CD4-positive, alpha-beta T cell treated with Interleukin-10 for 1 hour (primary cell): ENCODE measurements around the gene SFT2D2.

Experiments used
- DNase-seq: peaks from one replicate; pipeline ENCODE4 v3.0.0-alpha.2; 2020

SFT2D2 gene

DNA sequence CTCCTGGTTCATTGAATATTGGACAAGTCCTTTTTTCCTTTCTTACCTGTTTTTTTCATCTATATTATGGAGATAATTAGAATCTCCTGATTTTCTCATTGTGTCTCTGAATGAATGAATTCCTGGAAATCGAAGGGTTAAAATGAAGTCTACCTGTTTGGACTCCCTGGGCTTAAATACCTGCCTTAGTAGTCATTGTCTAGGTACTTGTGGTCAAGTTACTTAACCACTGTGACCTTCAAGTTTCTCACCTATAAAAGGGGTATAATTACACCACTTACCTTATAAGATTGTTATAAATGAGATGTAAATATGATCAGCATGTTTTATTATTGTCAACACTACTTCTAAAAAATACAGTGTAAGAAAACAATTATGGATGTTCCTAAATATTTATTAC, 45.8 kb downstream of the SFT2D2 start:
- no peak for DNase-seq

DNA sequence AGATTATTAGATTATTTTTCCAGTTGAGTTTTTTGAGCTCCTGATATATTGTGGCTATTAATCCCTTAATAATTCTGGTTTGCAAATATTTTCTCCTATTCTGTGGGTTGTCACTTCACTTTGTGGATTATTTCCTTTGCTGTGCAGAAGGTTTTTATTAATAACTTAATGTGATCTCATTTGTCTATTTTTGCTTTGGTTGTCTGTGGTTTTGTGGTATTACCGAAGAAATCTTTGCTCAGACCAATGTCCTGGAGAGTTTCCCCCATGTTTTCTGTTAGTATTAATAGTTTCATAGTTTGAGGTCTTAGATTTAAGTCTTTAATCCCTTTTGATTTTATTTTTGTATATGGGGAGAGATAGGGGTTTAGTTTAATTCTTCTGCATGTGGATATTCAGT, 47.8 kb downstream of the SFT2D2 start:
- DNase-seq, result no peak

DNA sequence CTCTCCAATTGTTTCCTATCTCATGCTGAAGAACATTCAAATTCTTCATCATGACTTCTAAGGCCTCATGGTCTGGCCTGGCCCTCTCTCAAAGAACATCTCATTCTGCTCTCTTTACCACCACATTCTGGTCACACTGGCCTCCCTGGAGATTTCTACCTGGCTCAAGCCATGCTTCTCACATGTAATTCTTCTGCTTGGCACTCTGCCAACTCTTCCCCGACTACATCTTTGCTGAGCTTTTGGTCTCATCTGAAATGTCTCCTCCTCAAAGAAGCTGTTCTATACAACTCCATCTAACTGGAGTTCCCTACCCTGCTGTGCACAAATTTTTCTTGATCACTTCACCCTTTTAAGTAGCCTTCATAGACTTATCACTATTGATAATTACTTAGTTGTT, 53.4 kb downstream of the SFT2D2 start:
- no peak for DNase-seq

DNA sequence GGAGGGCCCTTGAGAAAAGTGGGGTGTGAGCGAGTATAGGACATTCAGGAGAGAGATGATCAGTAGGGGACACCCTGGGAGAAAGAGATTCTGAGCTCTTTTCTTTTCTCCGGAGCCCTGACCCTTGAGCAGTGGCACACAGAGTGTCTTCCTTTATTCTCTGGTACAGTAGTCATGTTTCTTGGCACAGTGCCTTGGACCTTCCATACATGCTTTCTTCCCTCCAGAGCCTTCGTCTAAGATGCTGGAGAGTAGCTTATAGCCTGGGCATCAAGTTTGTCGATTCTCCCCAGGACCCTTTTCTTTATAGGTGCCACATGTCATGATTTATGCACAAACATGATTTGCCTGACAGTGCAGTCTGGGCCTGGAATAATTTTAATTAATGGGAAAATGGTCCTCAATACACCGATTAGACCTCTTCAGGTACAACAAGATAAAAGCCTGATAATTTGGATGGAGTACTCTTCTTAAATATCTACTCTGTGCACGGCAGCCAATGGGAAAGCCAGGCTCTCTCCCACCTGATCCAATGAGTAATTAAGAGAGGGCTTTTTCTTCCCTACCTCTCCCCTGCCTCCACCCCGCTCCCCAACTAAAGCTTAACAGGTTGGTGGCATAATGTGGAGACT, 54.6 kb downstream of the SFT2D2 start, which contains the start of gene TBX19:
TSS of gene TBX19 (plus strand) at position 582 of the 632 bp plus-strand sequence. CDS start 214 bp downstream, outside the sequence.
- no peak for DNase-seq

DNA sequence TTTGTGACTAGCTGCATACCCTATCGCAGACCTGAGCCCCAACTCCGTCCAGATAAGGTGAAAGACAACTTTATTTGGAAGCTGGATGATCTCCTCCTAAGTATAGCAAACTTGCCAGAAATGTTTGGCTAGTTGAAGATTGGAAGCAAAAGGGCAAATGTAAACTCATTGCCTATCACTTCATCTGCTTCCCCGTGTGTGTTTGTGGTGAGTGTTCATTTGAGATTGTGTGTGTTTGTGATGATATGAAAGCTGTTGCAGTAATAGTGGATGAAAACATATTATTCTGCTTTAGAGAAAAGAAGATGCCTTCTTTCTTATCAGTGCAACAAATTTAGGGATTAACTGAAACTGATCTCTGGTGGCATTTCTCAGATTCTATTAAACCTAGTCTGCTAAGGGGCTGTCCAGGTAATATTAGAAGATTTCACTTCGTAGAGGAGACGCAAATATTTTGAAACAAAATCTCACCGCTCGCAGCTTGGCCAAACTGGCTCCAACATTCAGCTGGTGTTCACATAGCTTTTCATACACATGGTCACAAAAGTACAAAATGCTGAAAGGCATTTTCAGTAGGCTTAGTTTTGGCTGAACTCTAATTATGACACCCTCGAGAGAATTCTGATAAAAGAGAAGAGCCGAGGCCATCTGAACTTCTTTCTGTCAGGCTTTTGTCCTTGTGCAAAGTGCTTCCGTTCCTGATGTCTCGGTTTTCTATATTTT, 56.0 kb downstream of the SFT2D2 start:
- DNase-seq, result no peak

DNA sequence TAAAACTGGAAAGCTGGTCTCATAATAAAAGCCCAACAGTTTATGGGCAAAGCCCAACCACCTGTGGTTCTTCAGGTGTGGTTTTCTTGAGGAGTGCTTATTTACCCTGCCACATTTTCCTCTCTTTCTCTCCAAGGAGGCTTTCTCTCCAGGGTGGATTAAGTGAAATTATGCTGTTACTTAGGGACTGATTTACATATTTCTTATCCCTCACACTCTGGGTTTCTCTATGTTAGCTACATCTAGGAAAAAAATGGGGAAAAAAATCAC, 59.7 kb downstream of the SFT2D2 start:
- DNase-seq, result no peak

DNA sequence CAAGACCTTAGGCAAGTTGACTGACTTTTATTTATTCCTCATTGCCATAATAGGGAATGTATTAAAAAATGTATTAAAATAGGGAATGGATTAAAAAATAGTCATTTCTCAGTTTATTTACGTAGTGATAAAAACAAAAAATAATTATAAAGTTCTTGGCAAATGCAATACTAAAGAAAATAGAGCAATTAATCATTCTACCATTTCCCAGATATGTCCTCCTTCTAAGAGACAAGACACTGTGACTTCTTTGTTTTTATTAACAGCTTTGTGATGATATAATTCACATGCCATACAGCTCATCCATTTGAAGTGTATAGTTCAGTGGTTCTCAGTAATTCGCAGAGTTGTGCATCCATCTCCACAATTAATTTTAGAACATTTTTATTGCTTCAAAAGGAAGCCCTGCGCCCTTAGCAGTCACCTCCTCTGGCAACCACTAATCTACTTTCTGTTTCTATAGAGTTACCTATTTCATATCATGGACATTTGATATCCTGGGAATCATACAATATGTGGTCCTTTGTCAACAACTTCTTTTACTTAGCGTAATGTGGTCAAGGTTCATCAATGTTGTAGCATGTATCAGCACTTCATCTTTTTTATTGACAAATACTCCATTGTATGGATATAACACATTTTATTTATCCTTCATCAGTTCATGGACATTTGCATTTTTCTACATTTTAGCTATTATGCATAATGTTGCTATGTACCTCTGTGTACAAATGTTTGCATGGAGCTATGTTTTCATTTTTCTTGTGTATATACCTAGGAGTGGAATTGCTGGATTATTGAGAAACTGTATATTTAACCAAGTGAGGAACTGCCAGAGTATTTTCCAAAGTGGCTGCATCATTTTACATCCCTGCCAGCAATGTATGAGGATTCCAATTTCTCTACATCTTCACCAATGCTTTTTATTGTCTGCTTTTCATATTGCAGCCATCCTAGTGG, 60.4 kb downstream of the SFT2D2 start:
- no peak for DNase-seq

DNA sequence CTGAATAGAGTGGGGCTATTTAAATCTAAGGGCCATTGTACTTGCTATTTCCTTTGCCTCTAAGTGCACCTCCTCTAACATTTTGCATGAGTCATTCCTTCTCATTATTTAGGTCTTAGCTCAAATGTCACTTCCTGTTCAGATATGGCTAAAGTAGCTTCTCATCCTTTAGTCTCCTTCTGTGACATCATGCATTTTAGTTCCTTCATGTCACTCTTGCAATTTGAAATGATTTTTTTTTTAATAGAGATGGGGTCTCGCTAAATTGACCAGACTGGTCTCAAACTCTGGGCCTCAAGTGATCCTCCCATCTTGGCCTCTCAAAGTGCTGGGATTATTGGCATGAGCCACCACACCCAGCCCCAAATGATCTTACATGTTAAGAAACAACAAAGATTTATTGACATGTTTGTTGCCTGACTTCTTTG, 61.4 kb downstream of the SFT2D2 start:
- no peak for DNase-seq

DNA sequence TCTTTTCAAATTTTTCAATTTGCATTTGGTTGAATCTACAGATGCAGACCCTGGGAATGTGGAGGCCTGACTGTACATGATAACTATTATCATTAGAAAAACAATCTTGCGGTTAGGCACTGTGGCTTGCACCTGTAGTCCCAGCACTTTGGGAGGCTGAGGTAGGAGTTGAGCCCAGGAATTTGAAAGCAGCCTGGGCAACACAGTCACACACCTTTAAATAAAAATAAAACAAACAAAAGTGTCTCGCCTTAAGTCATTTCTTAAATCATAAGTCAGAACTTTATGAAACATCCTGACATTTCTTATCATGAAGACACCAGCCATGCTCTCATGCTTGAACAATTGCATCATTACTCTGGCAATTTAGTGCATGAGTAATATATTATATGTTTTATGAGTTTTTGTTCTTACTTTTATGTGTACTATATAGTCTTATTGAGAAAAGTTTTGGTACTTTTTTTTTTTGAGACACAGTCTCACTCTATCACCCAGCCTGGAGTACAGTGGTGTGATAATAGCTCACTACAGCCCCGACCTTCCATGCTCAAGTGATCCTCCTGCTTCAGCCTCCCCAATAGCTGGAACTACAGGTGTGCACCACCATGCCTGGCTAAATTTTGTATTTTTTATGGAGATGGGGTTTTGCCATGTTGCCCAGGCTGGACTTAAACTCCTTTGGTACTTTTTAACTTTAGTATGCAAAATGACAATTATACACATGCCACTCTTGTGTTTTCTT, 62.7 kb downstream of the SFT2D2 start:
- no peak for DNase-seq

DNA sequence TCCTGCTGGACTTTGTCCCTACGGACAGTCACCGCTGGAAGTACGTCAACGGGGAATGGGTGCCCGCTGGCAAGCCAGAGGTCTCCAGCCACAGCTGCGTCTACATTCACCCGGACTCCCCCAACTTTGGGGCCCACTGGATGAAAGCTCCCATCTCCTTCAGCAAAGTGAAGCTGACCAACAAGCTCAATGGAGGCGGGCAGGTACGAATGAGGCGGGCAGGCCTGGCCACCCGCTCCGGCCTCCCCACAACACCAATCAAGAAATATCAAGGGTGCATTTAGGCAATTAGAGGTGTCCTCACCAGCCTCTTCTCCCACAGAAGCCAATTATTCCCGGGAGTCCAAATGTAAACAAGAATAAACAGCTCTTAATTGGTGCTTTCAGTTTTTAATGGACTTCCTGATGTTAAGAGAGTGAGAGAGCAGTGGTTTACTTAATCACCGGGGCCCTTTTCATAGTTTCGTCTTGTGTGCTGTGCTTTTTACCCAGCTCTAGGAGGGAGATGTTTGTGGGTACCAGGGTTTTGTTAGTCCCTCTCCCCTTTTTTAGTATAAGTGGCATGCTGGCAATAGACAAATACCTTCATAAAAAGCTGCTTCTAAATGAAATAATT, 65.5 kb downstream of the SFT2D2 start:
- DNase-seq, result no peak

DNA sequence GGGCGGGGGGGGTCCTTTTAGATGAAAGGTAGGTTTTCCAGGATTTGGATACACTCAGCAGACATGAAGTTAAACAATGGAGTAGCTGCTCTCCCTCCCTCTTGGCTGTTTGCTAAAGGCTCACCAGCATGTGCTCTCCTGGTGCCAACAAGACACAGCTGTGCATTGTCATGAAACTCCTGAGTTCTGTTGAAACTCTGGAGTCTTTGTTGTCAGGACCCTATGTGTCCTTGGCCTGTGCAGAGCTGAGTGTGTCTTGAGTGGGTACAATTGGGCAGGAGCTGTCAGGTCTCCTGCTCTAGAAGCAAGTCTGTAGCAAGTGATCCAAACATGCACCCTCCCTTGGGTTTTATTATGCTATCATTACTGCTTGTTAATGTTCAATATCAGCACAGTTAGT, 67.6 kb downstream of the SFT2D2 start:
- no peak for DNase-seq

DNA sequence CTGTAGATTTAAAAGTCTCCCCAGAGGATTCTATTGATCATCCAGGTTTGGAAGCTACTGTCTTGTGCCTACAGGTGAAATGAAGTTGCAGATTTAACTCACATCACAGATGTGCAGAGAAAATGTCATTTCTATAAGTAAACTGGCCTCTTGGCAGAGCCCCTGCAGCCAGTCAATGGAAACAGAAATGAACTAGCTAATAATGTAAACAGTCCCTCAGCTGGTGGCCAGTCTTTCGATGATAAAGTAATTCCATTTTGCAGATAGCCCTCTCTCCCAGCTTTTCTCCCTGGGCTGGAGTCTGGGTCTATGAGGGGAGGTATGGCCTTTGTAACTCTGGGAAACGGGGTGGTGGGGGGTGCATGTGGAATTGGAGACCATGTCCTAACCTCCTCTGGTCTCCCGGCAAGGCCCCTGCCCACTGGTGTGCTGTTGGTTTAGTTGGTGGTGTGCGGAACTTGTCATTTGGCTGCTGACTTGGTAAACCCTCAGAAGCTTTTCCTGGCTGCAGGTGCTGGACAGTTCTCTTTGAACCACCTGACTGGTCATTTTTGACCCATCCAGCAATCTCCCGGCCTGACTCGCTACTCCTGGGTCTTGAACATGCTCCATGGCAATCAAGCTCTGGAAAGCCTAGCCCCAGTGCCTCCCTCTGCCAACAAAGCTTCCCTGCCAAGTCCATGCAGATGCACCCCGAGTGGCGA, 69.8 kb downstream of the SFT2D2 start:
- DNase-seq, result no peak

DNA sequence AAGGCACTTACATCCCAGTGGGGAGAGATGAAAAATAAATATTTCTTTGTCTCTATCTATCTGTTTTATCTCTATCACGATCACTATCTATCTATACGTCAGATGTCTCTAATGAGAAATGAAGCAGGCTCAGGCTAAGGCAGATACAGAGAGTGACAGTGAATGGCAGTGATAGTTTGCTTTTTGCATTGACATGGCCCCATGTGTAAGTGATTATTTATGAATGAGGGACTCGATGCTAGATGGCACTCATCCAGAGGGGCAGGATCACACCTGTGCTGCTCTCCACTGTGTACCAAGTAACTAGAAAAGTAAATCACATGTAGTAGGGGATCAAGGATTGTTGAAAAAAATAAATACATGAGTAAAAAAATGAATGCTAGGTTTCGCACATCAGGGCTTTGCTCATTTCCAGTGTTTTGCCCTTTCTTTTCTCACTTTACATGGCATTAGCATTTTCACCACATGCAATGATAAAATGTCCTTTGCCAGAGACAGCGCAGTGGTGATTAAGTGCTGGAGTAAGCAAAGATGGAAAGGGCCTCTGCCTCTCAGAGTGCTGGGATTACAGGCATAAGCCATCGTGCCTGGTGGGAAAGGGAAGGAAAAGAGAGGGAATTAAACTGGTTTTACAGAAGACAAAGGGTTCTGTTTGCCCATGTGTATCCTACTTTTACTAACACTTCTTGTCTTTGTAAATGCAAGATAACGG, 71.4 kb downstream of the SFT2D2 start:
- no peak for DNase-seq

DNA sequence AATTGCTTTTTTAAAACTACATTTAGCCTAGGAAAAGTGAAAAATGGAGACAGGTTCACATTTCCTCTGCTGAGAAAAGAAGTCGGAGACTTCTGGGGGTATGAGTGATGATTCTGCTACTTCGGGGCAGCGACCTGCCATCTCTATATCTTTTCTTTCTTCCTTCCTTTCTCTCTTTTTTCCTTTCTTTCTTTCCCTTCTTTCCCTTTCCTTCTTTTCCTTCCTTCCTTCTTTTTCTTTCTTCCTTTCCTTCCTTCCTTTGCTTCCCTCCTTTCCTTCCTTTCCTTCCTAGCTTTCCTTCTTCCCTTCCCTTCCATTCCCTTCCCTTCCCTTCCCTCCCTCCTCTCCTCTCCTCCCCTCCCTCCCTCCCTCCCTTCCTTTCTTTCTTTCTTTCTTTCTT, 72.6 kb downstream of the SFT2D2 start:
- no peak for DNase-seq

DNA sequence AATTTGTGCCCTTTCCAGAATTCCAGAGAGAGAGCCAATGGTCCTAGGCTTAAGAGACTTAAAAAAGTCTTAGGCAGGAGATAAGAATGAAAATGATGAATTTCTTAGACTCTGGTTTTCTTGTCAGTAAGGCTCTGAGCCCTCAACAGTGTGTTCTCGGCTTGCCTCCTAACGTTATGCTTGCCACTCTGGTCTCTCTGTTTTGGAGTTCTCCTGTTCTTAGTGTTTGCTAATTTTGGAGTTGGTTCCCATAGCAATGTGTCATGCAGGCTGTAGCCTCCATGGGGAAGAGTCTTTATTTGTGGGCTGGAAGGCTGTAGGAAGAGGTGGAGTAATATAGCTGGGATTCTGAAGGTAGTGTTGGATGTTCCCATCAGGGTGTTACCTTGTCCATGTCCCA, 74.8 kb downstream of the SFT2D2 start:
- DNase-seq, result no peak

DNA sequence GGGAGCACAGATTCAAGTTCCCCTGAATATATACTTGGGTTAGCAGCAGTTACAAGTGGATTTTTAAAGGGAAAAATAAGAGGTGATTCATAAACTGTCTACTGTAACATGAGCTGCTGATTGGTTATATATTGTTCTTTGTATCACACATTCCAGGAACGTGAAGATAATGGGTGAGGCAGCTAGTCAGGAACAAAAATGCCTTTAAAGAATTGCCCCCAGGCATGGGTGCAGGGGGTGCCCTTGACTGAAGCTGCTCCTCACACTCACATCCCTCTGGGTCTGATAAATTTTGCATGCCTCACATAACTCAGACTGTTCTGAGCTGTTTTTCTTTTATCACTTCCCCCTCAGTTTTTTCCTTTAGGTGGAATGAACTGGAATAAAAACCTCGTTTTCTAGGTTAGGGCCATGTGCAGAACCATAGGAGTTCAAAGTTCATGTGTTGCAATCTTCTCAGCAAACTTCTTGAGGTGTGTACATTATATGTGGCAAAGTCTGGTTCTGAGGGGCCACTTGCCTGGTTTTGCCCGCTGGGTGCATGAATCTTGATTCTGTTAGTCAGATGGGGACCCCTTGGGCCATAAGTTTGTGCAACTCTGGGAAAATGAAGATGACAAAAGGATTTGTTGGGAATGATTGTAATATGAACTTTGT, 76.0 kb downstream of the SFT2D2 start:
- no peak for DNase-seq
